Measurements from ENCODE around the gene FUT1.
"Not testable (repeated sequence)": the region's sequence is repeated elsewhere in the genome, so short reads cannot be mapped to it uniquely, and the experiment has no call there.

FUT1 gene

GRCh38 chr19:48752496-48753365 is at the start of gene FUT1:
TSS of gene FUT1 (minus strand) at chr19:48752641. CDS start at chr19:48751281, 1,360 bp downstream.
- no peak for TF ChIP-seq POLR2A (IDR thresholded peaks at IDR 0.05; ENCODE audit: low read depth, low read length)
- FAIRE-seq (no peak), DNase-seq (ENCODE audit: insufficient read length, low spot score) (peak; percentile 82)

DNA sequence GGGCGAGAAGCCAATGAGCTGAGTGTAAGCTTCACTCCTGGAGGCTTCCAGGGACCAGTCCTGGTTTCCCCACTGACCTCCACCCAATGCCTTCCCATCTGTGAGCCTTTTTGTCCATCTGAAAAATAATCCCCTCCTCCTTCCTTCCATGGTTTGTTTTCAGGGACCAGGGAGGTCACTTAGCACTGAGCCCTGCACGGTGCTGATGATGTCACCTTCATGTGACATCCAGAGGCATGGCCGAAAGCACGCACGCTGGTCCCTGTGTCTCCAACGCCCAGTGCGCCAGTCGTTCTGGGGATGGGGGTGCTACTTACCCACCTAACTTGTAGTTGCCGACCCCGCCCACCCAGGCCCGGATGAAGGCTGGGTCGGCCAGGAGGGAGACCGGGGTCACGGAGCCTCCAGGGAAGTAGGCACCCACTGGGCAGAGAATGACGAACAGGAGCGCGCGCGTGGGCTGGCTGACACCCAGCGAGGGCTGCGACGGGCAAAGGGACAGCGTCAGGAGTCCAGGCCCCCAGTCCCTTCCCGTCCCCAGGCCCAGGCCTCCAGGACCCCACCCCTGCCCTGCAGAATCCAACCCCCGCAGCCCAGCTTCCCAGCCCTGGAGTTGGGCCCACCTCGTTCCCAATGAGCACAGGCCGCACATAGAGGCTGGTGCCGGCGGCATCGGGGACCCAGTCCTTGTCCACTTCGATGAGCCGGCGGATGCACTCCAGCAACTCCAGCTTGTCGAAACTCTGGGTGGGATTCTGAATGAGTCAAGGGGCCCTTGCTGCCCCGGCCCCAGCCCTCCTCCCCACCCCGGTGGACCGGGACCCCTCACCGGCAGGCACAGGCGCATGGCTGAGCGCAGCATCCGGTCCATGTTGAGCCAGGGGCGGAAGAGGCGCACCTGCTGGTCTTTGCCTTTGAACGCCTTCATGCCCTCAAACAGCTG is 47.2 kb upstream of the FUT1 start:
- no peak for DNase-seq (ENCODE audit: insufficient read length, low spot score)
- TF ChIP-seq POLR2A (IDR thresholded peaks at IDR 0.05; ENCODE audit: low read depth, low read length) = no peak
- FAIRE-seq = no peak

DNA sequence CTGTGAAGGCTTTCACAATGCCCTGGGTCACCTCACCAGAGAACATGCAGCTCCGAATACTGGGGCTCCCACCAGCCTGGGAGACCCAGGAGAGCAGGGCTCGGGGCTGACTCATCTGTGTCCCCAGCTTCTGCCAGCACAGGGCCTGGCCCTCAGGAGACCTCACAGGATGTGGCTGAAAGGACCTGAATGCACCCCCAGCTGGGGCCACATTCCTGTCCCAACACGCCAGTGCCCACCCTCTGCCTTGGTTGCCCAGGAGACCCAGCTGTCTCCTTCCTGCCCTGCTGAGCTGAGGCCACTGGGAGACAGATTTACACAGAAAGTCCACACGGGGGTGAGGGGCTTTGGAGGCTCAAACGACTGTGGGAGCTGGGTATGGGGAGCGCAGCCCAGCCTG is 46.5 kb upstream of the FUT1 start:
- TF ChIP-seq POLR2A (IDR thresholded peaks at IDR 0.05; ENCODE audit: low read depth, low read length) = no peak
- no peak for DNase-seq (ENCODE audit: insufficient read length, low spot score)
- no peak for FAIRE-seq

DNA sequence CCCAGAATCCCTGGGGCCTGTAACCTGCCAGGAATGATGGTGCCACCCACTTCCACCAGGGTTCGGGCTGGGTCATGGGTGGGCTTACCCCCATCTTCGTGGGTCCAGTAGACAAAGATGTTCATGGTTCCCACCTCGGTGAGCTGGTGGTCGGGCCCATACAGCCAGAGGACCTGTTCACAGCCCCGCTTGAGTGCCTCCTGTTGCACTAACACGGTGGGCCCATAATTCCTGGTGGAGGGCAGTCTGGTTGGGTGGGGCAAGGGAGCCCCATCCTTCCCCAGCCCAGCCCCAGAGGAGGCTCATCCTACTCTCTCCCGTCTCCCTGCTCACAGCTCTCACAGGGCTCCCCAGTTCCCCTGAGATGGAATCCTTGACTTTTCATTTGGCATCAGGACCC is 44.7 kb upstream of the FUT1 start:
- DNase-seq (ENCODE audit: insufficient read length, low spot score) (no peak), FAIRE-seq (no peak)
- no peak for TF ChIP-seq POLR2A (IDR thresholded peaks at IDR 0.05; ENCODE audit: low read depth, low read length)

- DNase-seq (ENCODE audit: insufficient read length, low spot score) (no peak), FAIRE-seq (no peak)
- no peak for TF ChIP-seq POLR2A (IDR thresholded peaks at IDR 0.05; ENCODE audit: low read depth, low read length)
Measured at GRCh38 chr19:48796298-48797083, 44.0 kb upstream of the FUT1 start.

GRCh38 chr19:48795685-48796070 is 43.2 kb upstream of the FUT1 start:
- DNase-seq (ENCODE audit: insufficient read length, low spot score) (no peak), FAIRE-seq (no peak)
- no peak for TF ChIP-seq POLR2A (IDR thresholded peaks at IDR 0.05; ENCODE audit: low read depth, low read length)

DNA sequence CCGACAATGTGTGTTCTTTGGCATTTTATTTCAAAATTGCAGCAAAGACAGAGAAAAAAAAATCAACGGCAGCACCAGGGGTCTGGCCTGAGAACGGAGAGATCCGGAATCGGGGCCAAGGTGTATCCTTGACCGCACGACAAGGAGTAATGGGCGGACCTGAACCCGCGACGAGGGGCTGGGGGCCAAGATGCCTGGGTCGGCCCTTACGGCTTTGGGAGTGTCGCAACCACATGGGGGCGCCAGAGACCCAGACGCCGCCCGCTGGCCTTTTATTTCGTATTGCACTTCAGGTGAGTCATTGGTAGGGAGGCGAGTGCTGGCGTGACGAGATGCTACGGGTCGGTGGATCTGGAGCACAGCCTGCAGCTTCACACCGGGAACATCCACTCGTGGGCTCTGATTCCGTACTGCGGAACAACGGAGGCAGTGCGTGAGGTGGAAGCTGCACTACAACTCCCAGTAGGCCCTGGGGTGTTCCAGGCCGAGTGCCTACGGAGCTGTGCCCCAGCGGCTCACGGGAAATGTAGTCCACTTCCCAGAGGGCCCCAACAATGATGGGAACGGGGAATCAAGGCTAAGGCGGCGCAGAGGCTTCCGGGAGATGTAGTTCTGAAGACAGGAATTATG is 42.7 kb upstream of the FUT1 start:
- DNase-seq (ENCODE audit: insufficient read length, low spot score) (peak; percentile 61), FAIRE-seq (peak; percentile 27)
- no peak for TF ChIP-seq POLR2A (IDR thresholded peaks at IDR 0.05; ENCODE audit: low read depth, low read length)

DNA sequence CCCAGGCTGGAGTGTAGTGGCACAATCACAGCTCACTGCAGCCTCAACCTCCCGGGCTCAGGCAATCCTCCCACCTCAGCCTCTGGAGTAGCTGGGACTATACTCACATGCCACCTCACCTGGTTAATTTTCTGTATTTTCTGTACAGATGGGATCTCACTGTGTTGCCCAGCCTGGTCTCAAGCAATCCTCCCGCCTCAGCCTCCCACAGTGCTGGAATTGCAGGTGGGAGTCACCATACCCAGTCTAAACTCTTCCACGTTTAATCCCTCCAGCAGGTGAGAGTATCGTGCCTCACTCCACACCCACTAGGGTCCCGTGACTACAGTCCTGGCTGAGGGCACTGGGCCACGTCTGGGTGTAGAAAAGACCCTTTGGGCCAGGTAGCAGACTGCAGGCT is 41.9 kb upstream of the FUT1 start:
- no peak for TF ChIP-seq POLR2A (IDR thresholded peaks at IDR 0.05; ENCODE audit: low read depth, low read length)
- FAIRE-seq (no peak), DNase-seq (ENCODE audit: insufficient read length, low spot score) (no peak)

- TF ChIP-seq POLR2A (IDR thresholded peaks at IDR 0.05; ENCODE audit: low read depth, low read length) = no peak
- no peak for FAIRE-seq
- no peak for DNase-seq (ENCODE audit: insufficient read length, low spot score)
Measured at GRCh38 chr19:48793271-48793670, 40.8 kb upstream of the FUT1 start.

- not testable (repeated sequence) for DNase-seq (ENCODE audit: insufficient read length, low spot score); FAIRE-seq
Measured at GRCh38 chr19:48787331-48787730, 34.9 kb upstream of the FUT1 start.

DNA sequence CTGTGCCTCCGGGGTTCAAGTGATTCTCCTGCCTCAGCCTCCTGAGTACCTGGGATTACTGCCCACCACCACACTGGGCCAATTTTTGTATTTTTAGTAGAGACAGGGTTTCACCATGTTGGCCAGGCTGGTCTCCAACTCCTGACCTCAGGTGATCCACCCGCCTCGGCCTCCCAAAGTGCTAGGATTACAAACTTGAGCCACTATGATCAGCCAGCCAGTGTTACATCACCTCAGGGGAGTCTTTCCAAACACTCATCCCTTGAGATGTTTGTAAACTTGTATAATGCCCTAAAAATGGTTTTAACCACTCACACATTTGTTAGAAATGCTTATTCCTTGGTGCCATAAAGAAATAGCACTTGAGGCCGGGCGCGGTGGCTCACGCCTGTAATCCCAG is 34.0 kb upstream of the FUT1 start:
- DNase-seq (ENCODE audit: insufficient read length, low spot score); FAIRE-seq: not testable (repeated sequence)

- no peak for TF ChIP-seq POLR2A (IDR thresholded peaks at IDR 0.05; ENCODE audit: low read depth, low read length)
- FAIRE-seq (no peak), DNase-seq (ENCODE audit: insufficient read length, low spot score) (no peak)
Measured at GRCh38 chr19:48784527-48784926, 32.1 kb upstream of the FUT1 start.

GRCh38 chr19:48780631-48781391 is 28.4 kb upstream of the FUT1 start:
- no peak for TF ChIP-seq POLR2A (IDR thresholded peaks at IDR 0.05; ENCODE audit: low read depth, low read length)
- no peak for DNase-seq (ENCODE audit: insufficient read length, low spot score)
- FAIRE-seq = peak; percentile 33

All from H54 (cell line).